ENCODE measurements around the gene NUDC.

- TF ChIP-seq SP1 (CRISPR knock-in tag; IDR thresholded peaks at IDR 0.05) (no peak), GATAD2B (IDR thresholded peaks at IDR 0.05; ENCODE audit: borderline replicate concordance) (no peak), ZKSCAN3 (CRISPR knock-in tag; IDR thresholded peaks at IDR 0.05) (no peak), CBFB (CRISPR knock-in tag; IDR thresholded peaks at IDR 0.05) (no peak), SUPT5H (IDR thresholded peaks at IDR 0.05) (no peak), CTCF (IDR thresholded peaks at IDR 0.05 in 2 of 3, conservative IDR thresholded peaks at IDR 0.05 in 1 of 3; ENCODE audit: insufficient read depth in 2 of 3, low read depth in 1 of 3, low read length in 3 of 3) (no peak), EZH2 (IDR thresholded peaks at IDR 0.05; ENCODE audit: borderline replicate concordance, low read depth, low read length) (no peak)
These were observed 43.7 kb downstream of the NUDC start for GRCh38 chr1:26965213-26965612.
